GM12872 (cell line): Measurements from ENCODE around the gene HERPUD2.

ENCODE experiments used
- CTCF ChIP-seq: IDR thresholded peaks from 3 replicates; pipeline ENCODE4 v1.5.1; 2011; ENCODE audit warnings: low read depth, mild to moderate bottlenecking, low read length, moderate library complexity; ENCODE audit not compliant: insufficient read depth

HERPUD2 gene

GRCh38 chr7:35700865-35701264, 5.9 kb upstream of the HERPUD2 start:
- no peak for TF ChIP-seq CTCF

- TF ChIP-seq CTCF, result no peak
Measured at GRCh38 chr7:35700333-35700732, 5.4 kb upstream of the HERPUD2 start.

GRCh38 chr7:35699796-35700305, 4.9 kb upstream of the HERPUD2 start:
- TF ChIP-seq CTCF, result no peak

GRCh38 chr7:35697414-35698175, 2.7 kb upstream of the HERPUD2 start:
- TF ChIP-seq CTCF, result no peak

- TF ChIP-seq CTCF, result no peak
Measured at GRCh38 chr7:35695987-35696386, 1.1 kb upstream of the HERPUD2 start.

GRCh38 chr7:35695473-35695850, 527 bp upstream of the HERPUD2 start:
- TF ChIP-seq CTCF, result no peak

GRCh38 chr7:35694161-35694783, 663 bp downstream of the HERPUD2 start:
- no peak for TF ChIP-seq CTCF
